Measurements from ENCODE around the gene FZD4.

GRCh38 chr11:86957976-86958646 is 2.9 kb upstream of the FZD4 start:
- TF ChIP-seq CTCF (IDR thresholded peaks at IDR 0.05; ENCODE audit: low read length) (no peak), EZH2 (optimal IDR thresholded peaks at IDR 0.05; ENCODE audit: low read depth, low read length) (no peak)

Measured in MM.1S (cell line).